ENCODE measurements around the gene CDC42EP3.

The CDC42EP3 gene

DNA sequence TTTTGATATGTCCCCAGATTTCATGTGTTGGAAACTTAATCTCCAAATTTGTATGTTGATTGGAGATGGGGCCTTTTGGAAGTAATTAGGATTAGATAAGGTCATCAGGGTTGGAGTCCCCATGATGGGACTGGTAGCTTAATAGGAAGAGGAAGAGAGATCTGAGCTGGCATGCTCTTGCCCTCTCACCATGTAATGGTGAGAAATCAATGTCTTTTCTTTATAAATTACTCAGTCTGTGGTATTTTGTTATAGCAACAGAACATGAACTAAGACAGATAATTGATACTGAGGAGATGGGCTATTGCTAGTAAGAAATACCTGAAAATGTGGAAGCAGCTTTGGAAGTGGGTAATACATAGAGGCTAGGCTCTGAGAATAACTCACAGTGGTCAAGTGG, 48.0 kb downstream of the CDC42EP3 start:
- Histone ChIP-seq H3K4me1 (ENCODE audit: low read depth, poor library complexity, severe bottlenecking) (no peaks in the 10 kb centered on the region), H2AFZ (ENCODE audit: low read depth) (no peak overlapping the region), H4K20me1 (ENCODE audit: insufficient read depth) (no peaks in the 10 kb centered on the region), H3K79me2 (ENCODE audit: insufficient read depth, low read depth) (no peaks in the 10 kb centered on the region), H3K9ac (no peak overlapping the region), H3K27me3 (ENCODE audit: insufficient read depth, low read depth) (no peaks in the 10 kb centered on the region), H3K36me3 (ENCODE audit: insufficient read depth) (no peaks in the 10 kb centered on the region), H3K4me2 (no peak overlapping the region), H3K27ac (no peak overlapping the region), H3K4me3 (IDR thresholded peaks at IDR 0.05; ENCODE audit: insufficient read depth, low read depth, low read length) (no peak overlapping the region)
- TF ChIP-seq, protein P1, sequence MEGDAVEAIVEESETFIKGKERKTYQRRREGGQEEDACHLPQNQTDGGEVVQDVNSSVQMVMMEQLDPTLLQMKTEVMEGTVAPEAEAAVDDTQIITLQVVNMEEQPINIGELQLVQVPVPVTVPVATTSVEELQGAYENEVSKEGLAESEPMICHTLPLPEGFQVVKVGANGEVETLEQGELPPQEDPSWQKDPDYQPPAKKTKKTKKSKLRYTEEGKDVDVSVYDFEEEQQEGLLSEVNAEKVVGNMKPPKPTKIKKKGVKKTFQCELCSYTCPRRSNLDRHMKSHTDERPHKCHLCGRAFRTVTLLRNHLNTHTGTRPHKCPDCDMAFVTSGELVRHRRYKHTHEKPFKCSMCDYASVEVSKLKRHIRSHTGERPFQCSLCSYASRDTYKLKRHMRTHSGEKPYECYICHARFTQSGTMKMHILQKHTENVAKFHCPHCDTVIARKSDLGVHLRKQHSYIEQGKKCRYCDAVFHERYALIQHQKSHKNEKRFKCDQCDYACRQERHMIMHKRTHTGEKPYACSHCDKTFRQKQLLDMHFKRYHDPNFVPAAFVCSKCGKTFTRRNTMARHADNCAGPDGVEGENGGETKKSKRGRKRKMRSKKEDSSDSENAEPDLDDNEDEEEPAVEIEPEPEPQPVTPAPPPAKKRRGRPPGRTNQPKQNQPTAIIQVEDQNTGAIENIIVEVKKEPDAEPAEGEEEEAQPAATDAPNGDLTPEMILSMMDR (conservative IDR thresholded peaks at IDR 0.05; ENCODE audit: low read depth, low read length) = no peak

DNA sequence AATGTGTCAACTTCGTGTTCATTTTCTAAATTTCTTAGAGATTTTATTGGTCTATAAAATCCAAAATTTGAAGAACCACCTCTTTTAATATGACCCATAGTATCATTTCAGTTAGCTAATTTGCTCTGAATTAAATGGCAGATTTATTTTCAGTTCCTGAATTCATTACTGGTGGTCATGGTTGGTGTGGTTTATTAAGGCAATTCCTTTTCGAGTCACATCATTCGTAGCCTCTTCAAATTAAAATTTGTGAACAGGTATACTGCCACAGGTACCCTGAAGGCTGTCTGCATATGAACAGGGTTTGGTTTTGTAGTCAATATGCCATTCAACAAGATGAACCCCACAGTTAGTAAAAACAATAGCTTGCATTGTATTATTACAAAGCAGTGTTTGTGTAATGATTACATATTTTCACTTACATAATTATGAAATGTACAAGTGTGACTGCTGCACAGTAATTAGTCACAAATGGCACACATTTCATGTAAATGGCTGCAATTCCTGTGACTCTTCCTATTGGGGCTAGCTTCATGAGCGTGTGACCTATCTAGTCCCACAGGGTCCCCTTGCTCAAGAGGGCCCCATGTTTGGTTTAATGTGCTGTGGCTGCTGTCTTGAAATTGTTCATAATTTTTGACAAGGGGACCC, 48.9 kb downstream of the CDC42EP3 start:
- H4K20me1 ChIP-seq (ENCODE audit: insufficient read depth) = no peaks in the 10 kb centered on the region
- TF ChIP-seq, protein P1 (conservative IDR thresholded peaks at IDR 0.05; ENCODE audit: low read depth, low read length) = no peak
- H2AFZ ChIP-seq (ENCODE audit: low read depth) = no peak overlapping the region
- H3K27me3 ChIP-seq (ENCODE audit: insufficient read depth, low read depth) = no peaks in the 10 kb centered on the region
- no peak overlapping the region for H3K4me2 ChIP-seq
- H3K4me3 ChIP-seq (IDR thresholded peaks at IDR 0.05; ENCODE audit: insufficient read depth, low read depth, low read length) = no peak overlapping the region
- no peak overlapping the region for H3K9ac ChIP-seq
- no peaks in the 10 kb centered on the region for H3K4me1 ChIP-seq (ENCODE audit: low read depth, poor library complexity, severe bottlenecking)
- no peaks in the 10 kb centered on the region for H3K36me3 ChIP-seq (ENCODE audit: insufficient read depth)
- no peak overlapping the region for H3K27ac ChIP-seq
- no peaks in the 10 kb centered on the region for H3K79me2 ChIP-seq (ENCODE audit: insufficient read depth, low read depth)

DNA sequence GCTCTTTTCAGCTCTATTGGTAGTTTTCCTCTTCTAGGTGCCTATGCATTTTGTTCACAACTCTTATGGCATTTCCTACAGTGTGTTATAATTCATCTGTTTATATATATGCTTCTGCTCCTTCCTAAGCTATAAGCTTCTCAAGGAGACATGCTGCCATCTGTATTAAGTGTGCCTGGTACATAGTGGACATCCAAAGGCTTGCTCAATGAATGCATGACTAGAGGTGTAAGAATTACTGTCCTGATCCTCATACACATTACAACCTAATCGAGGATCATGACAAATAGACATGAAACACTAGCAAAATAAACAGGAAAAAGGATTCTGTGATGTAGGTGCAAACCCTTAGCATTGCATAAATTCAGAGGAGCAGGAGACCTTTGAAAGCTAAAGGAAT, 50.2 kb downstream of the CDC42EP3 start:
- H4K20me1 ChIP-seq (ENCODE audit: insufficient read depth) = no peaks in the 10 kb centered on the region
- H3K36me3 ChIP-seq (ENCODE audit: insufficient read depth) = no peaks in the 10 kb centered on the region
- H3K4me2 ChIP-seq = no peak overlapping the region
- H3K79me2 ChIP-seq (ENCODE audit: insufficient read depth, low read depth) = no peaks in the 10 kb centered on the region
- no peaks in the 10 kb centered on the region for H3K27me3 ChIP-seq (ENCODE audit: insufficient read depth, low read depth)
- H3K4me3 ChIP-seq (IDR thresholded peaks at IDR 0.05; ENCODE audit: insufficient read depth, low read depth, low read length) = no peak overlapping the region
- no peak overlapping the region for H3K9ac ChIP-seq
- H2AFZ ChIP-seq (ENCODE audit: low read depth) = no peak overlapping the region
- H3K27ac ChIP-seq = no peak overlapping the region
- no peaks in the 10 kb centered on the region for H3K4me1 ChIP-seq (ENCODE audit: low read depth, poor library complexity, severe bottlenecking)
- TF ChIP-seq, protein P1 (conservative IDR thresholded peaks at IDR 0.05; ENCODE audit: low read depth, low read length) = no peak

DNA sequence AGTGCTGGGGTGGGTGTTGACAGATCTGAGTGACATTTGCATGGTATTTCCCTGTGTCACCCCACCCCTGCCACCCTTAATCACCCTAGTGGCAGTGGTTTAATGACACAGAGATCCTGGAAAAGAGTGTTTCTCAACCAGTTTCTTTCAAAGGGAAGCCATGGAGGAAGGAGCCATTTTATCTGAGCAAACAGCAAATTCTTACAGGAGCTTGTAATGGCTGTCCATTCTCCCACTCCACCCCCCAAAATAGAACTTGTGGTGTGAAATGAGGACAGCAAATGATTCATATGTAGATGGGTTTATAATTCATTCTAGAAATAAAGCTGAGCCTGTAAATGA, 51.5 kb downstream of the CDC42EP3 start:
- no peaks in the 10 kb centered on the region for H3K27me3 ChIP-seq (ENCODE audit: insufficient read depth, low read depth)
- H3K9ac ChIP-seq = no peak overlapping the region
- no peak overlapping the region for H3K27ac ChIP-seq
- no peaks in the 10 kb centered on the region for H3K79me2 ChIP-seq (ENCODE audit: insufficient read depth, low read depth)
- H2AFZ ChIP-seq (ENCODE audit: low read depth) = no peak overlapping the region
- no peak overlapping the region for H3K4me2 ChIP-seq
- TF ChIP-seq, protein P1 (conservative IDR thresholded peaks at IDR 0.05; ENCODE audit: low read depth, low read length) = no peak
- no peaks in the 10 kb centered on the region for H4K20me1 ChIP-seq (ENCODE audit: insufficient read depth)
- H3K4me3 ChIP-seq (IDR thresholded peaks at IDR 0.05; ENCODE audit: insufficient read depth, low read depth, low read length) = no peak overlapping the region
- no peaks in the 10 kb centered on the region for H3K36me3 ChIP-seq (ENCODE audit: insufficient read depth)
- no peaks in the 10 kb centered on the region for H3K4me1 ChIP-seq (ENCODE audit: low read depth, poor library complexity, severe bottlenecking)

Data from KMS-11 (cell line).